Measurements from ENCODE around the gene SS18L1.

DNA sequence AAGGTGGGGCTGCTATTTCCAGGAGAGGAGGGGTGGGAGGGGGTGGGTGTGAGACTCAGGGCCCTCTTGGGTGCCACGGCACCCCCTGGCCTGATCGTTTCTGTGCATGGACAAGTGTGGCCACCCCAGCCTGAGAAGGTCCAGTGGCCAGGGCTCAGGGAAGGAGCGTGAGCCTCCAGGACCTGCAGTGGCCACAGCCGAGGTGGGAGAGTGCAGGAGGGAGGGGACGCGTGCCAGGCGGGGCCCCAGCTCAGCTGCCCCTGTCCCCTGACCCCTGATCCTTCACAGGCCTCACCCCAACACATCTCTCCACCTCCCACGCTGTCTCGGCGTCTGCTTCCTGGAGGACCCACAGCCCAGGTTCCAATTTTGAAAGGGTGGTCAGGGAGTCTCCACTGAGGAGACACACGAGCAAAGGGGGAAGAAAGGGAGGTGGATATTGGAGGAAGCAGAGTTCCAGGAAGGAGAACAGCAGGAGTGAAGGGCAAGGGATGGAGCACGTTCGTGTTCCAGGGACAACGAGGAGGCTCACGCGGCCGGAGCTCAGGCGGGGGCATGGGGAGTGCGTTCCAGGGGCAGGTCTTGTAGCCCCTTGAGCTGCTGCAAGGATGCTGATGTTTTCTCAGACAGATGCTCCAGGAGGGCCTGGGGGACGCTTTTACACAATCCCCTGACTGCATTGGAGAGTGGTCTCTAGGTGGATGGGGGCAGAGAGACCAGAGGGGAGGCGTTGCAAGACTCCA is 80.7 kb downstream of the SS18L1 start:
- no peak for TF ChIP-seq ZFP3 (CRISPR knock-in tag; IDR thresholded peaks at IDR 0.05)
- no peak for TF ChIP-seq TOX (CRISPR knock-in tag; IDR thresholded peaks at IDR 0.05; ENCODE audit: borderline replicate concordance)
- TF ChIP-seq, protein P1, sequence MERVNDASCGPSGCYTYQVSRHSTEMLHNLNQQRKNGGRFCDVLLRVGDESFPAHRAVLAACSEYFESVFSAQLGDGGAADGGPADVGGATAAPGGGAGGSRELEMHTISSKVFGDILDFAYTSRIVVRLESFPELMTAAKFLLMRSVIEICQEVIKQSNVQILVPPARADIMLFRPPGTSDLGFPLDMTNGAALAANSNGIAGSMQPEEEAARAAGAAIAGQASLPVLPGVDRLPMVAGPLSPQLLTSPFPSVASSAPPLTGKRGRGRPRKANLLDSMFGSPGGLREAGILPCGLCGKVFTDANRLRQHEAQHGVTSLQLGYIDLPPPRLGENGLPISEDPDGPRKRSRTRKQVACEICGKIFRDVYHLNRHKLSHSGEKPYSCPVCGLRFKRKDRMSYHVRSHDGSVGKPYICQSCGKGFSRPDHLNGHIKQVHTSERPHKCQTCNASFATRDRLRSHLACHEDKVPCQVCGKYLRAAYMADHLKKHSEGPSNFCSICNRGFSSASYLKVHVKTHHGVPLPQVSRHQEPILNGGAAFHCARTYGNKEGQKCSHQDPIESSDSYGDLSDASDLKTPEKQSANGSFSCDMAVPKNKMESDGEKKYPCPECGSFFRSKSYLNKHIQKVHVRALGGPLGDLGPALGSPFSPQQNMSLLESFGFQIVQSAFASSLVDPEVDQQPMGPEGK (CRISPR knock-in tag; IDR thresholded peaks at IDR 0.05; ENCODE audit: borderline replicate concordance): no peak
- TF ChIP-seq TCF4 (CRISPR knock-in tag; IDR thresholded peaks at IDR 0.05; ENCODE audit: borderline replicate concordance): no peak
- no peak for TF ChIP-seq ZNF8 (CRISPR knock-in tag; IDR thresholded peaks at IDR 0.05)
- no peak for TF ChIP-seq SNAI2 (CRISPR knock-in tag; IDR thresholded peaks at IDR 0.05)
- no peak for TF ChIP-seq BACH2 (CRISPR knock-in tag; IDR thresholded peaks at IDR 0.05; ENCODE audit: borderline replicate concordance)
- TF ChIP-seq, protein P2, sequence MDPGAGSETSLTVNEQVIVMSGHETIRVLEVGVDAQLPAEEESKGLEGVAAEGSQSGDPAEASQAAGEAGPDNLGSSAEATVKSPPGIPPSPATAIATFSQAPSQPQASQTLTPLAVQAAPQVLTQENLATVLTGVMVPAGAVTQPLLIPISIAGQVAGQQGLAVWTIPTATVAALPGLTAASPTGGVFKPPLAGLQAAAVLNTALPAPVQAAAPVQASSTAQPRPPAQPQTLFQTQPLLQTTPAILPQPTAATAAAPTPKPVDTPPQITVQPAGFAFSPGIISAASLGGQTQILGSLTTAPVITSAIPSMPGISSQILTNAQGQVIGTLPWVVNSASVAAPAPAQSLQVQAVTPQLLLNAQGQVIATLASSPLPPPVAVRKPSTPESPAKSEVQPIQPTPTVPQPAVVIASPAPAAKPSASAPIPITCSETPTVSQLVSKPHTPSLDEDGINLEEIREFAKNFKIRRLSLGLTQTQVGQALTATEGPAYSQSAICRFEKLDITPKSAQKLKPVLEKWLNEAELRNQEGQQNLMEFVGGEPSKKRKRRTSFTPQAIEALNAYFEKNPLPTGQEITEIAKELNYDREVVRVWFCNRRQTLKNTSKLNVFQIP (CRISPR knock-in tag; IDR thresholded peaks at IDR 0.05; ENCODE audit: borderline replicate concordance, low read depth): no peak
- no peak for TF ChIP-seq OSR1 (CRISPR knock-in tag; IDR thresholded peaks at IDR 0.05)
- no peak for TF ChIP-seq RARB (CRISPR knock-in tag; IDR thresholded peaks at IDR 0.05)

All from SK-N-SH treated with all-trans-retinoic acid at 6 μM for 48 hours (cell line).